H1 (cell line): Measurements from ENCODE around the gene RAPH1. TPM values are rescaled to one million over a fixed set of nuclear protein-coding genes. Genes with fewer than 3 reads are reported as not detected.

Experiments
- CTCF ChIA-PET: fragments of 300-600 bp; sonication (Branson Sonifier 250); formaldehyde crosslinking; loops from one replicate; lab custom pipeline; 2021; ENCODE audit not compliant: partially characterized antibody; lab: Charles Lee
- POLR2A ChIA-PET: fragments of 300-600 bp; sonication (Branson Sonifier 250); formaldehyde crosslinking; loops from one replicate; lab custom pipeline; 2021; ENCODE audit warnings: inconsistent platforms; ENCODE audit not compliant: partially characterized antibody; lab: Charles Lee
- DNase-seq, 2 experiments: peaks; one replicate each; pipeline versions ENCODE4 v3.0.0 to v3.0.0-alpha.2; 2010 to 2022; ENCODE audit warnings: low spot score in 2 of 2, low read depth in 1 of 2, mixed read lengths in 1 of 2
- FAIRE-seq: peaks from 2 replicates; lab custom pipeline; 2011; peaks lifted over from hg19 to GRCh38; lab: Jason Lieb, UNC
- H2AFZ ChIP-seq: 2 replicates; pipeline ENCODE4 v1.8.1; 2012; ENCODE audit warnings: low read length, inconsistent platforms
- H2AK5ac ChIP-seq: 2 replicates; pipeline ENCODE4 v1.6.1; 2013; ENCODE audit warnings: low read depth, low read length
- H2BK120ac ChIP-seq: replicated peaks from 2 replicates; pipeline ENCODE3; 2013; ENCODE audit warnings: low read depth, low read length, inconsistent platforms
- H2BK12ac ChIP-seq: 2 replicates; pipeline ENCODE4 v1.6.1; 2013; ENCODE audit warnings: low read depth, low read length
- H2BK15ac ChIP-seq: 2 replicates; pipeline ENCODE4 v1.6.1; 2013; ENCODE audit warnings: low read length
- H2BK20ac ChIP-seq: 2 replicates; pipeline ENCODE4 v1.6.1; 2013; ENCODE audit warnings: low read length
- H2BK5ac ChIP-seq: 2 replicates; pipeline ENCODE4 v1.6.1; 2013; ENCODE audit warnings: low read depth, low read length
- H3K14ac ChIP-seq: 2 replicates; pipeline ENCODE4 v1.6.1; 2013; ENCODE audit warnings: inconsistent platforms; ENCODE audit not compliant: insufficient read length
- H3K18ac ChIP-seq: 2 replicates; pipeline ENCODE4 v1.6.1; 2013; ENCODE audit warnings: low read length; ENCODE audit errors: extremely low read depth
- H3K23ac ChIP-seq: 2 replicates; pipeline ENCODE4 v1.6.1; 2013; ENCODE audit warnings: inconsistent platforms; ENCODE audit not compliant: insufficient read length
- H3K23me2 ChIP-seq: 2 replicates; pipeline ENCODE4 v1.6.1; 2013; ENCODE audit warnings: low read depth, low read length
- H3K27ac ChIP-seq: 2 replicates; pipeline ENCODE4 v1.6.1; 2011; ENCODE audit warnings: low read depth, low read length, inconsistent platforms
- H3K27me3 ChIP-seq, 4 experiments: replicated peaks in 1 of 4; 1 replicate in 1 of 4; 2 replicates in 3 of 4; pipeline versions ENCODE4 v1.6.1 to v1.8.1; 2011 to 2013; ENCODE audit warnings: low read length in 3 of 4, mild to moderate bottlenecking in 3 of 4, inconsistent platforms in 2 of 4, mixed read lengths in 2 of 4, moderate library complexity in 1 of 4; ENCODE audit not compliant: control insufficient read depth in 3 of 4, insufficient read depth in 3 of 4; ENCODE audit errors: extremely low read depth in 1 of 4
- H3K36me3 ChIP-seq, 4 experiments: 2 replicates each; pipeline versions ENCODE4 v1.6.1 to v1.8.1; 2011 to 2013; ENCODE audit warnings: mild to moderate bottlenecking in 4 of 4, low read length in 3 of 4, moderate library complexity in 2 of 4, control low read depth in 1 of 4, inconsistent platforms in 1 of 4; ENCODE audit not compliant: insufficient read depth in 4 of 4, control insufficient read depth in 2 of 4
- H3K4ac ChIP-seq: replicated peaks from 2 replicates; pipeline ENCODE3; 2013; ENCODE audit warnings: low read length, low read depth, mixed read lengths, inconsistent platforms; ENCODE audit not compliant: insufficient read length
- H3K4me1 ChIP-seq, 4 experiments: replicated peaks in 1 of 4; 1 replicate in 1 of 4; 2 replicates in 3 of 4; pipeline versions ENCODE4 v1.6.1 to v1.8.1; 2011 to 2013; ENCODE audit warnings: low read length in 3 of 4, inconsistent platforms in 2 of 4, mixed read lengths in 1 of 4; ENCODE audit not compliant: insufficient read depth in 4 of 4, control insufficient read depth in 3 of 4
- H3K4me2 ChIP-seq, 2 experiments: 2 replicates each; pipeline versions ENCODE4 v1.6.1 to v1.8.1; 2011 to 2013; ENCODE audit warnings: low read depth in 2 of 2, low read length in 2 of 2, control low read depth in 1 of 2, inconsistent platforms in 1 of 2, mild to moderate bottlenecking in 1 of 2; ENCODE audit not compliant: insufficient read depth in 1 of 2
- H3K4me3 ChIP-seq, 4 experiments: fragments of 200-600, 300-600 bp in 1 of 4; sonication (generic), shearing (Covaris generic), sonication (Bioruptor Twin) in 1 of 4; 2 replicates each; pipeline versions ENCODE4 v1.5.1 to v1.8.1; 2011 to 2016; ENCODE audit warnings: low read length in 4 of 4, low read depth in 3 of 4, control low read depth in 2 of 4, inconsistent platforms in 2 of 4, mild to moderate bottlenecking in 2 of 4, mixed read lengths in 1 of 4, moderate library complexity in 1 of 4; ENCODE audit not compliant: insufficient read depth in 2 of 4; ENCODE audit errors: extremely low read depth in 1 of 4
- H3K56ac ChIP-seq: replicated peaks from 2 replicates; pipeline ENCODE3; 2013; ENCODE audit warnings: low read depth, mild to moderate bottlenecking, mixed read lengths, low read length, inconsistent platforms; ENCODE audit not compliant: insufficient read length
- H3K79me1 ChIP-seq: 2 replicates; pipeline ENCODE4 v1.6.1; 2013; ENCODE audit warnings: low read depth, low read length, control low read depth
- H3K79me2 ChIP-seq, 2 experiments: 2 replicates each; pipeline versions ENCODE4 v1.6.1 to v1.8.1; 2012 to 2013; ENCODE audit warnings: low read length in 2 of 2, mild to moderate bottlenecking in 2 of 2, inconsistent platforms in 1 of 2; ENCODE audit not compliant: insufficient read depth in 2 of 2, control insufficient read depth in 1 of 2
- H3K9ac ChIP-seq, 4 experiments: replicated peaks in 1 of 4; 1 replicate in 1 of 4; 2 replicates in 3 of 4; pipeline versions ENCODE4 v1.6.1 to v1.8.1; 2011 to 2013; ENCODE audit warnings: low read depth in 3 of 4, low read length in 3 of 4, control low read depth in 2 of 4, mild to moderate bottlenecking in 2 of 4, moderate library complexity in 2 of 4, inconsistent platforms in 1 of 4; ENCODE audit errors: extremely low read depth in 1 of 4
- H3K9me3 ChIP-seq, 2 experiments: 2 replicates each; pipeline versions ENCODE4 v1.6.1 to v1.8.1; 2012 to 2013; ENCODE audit warnings: mild to moderate bottlenecking in 2 of 2, moderate library complexity in 2 of 2, control low read depth in 1 of 2, inconsistent platforms in 1 of 2, low read depth in 1 of 2, low read length in 1 of 2, mixed read lengths in 1 of 2; ENCODE audit not compliant: insufficient read depth in 2 of 2
- H4K20me1 ChIP-seq, 2 experiments: replicated peaks in 1 of 2; 2 replicates each; pipeline versions ENCODE3 to v1.8.1; 2011 to 2013; ENCODE audit warnings: inconsistent platforms in 2 of 2, low read length in 2 of 2, mild to moderate bottlenecking in 1 of 2; ENCODE audit not compliant: insufficient read depth in 2 of 2, control insufficient read depth in 1 of 2
- H4K5ac ChIP-seq: 2 replicates; pipeline ENCODE4 v1.6.1; 2013; ENCODE audit warnings: low read length, low read depth, mixed read lengths, inconsistent platforms; ENCODE audit not compliant: insufficient read length
- H4K8ac ChIP-seq: 2 replicates; pipeline ENCODE4 v1.8.0; 2013; ENCODE audit warnings: mild to moderate bottlenecking, moderate library complexity, low read length, inconsistent platforms; ENCODE audit not compliant: insufficient read depth; ENCODE audit errors: extremely low read depth
- H4K91ac ChIP-seq: replicated peaks from 2 replicates; pipeline ENCODE3; 2013; ENCODE audit warnings: low read length, mixed read lengths, inconsistent platforms; ENCODE audit not compliant: insufficient read length
- BRCA1 ChIP-seq: IDR thresholded peaks from 2 replicates; pipeline ENCODE4 v1.6.1; 2012; ENCODE audit warnings: low read depth, low read length, improper control_type of control experiment
- CTCF ChIP-seq, 3 experiments: IDR thresholded peaks; 1 replicate in 2 of 3; 2 replicates in 1 of 3; pipeline versions ENCODE4 v1.5.1 to v1.6.1; 2011; ENCODE audit warnings: low read length in 3 of 3, mild to moderate bottlenecking in 3 of 3, inconsistent platforms in 2 of 3, low read depth in 1 of 3, moderate library complexity in 1 of 3; ENCODE audit not compliant: insufficient read depth in 1 of 3; ENCODE audit errors: control extremely low read depth in 1 of 3
- EGR1 ChIP-seq: IDR thresholded peaks from 2 replicates; pipeline ENCODE4 v1.6.1; 2011; ENCODE audit warnings: low read depth, low read length, borderline replicate concordance
- KDM4A ChIP-seq: IDR thresholded peaks from one replicate; pipeline ENCODE4 v1.7.1; 2012; ENCODE audit warnings: low read depth, mild to moderate bottlenecking, moderate library complexity, low read length, inconsistent platforms; ENCODE audit not compliant: severe bottlenecking
- SUZ12 ChIP-seq: fragments of 200-600 bp; sonication (generic); IDR thresholded peaks from 2 replicates; pipeline ENCODE4 v1.6.1; 2012; ENCODE audit warnings: mild to moderate bottlenecking, inconsistent platforms, low read length, moderate library complexity, mixed read lengths
- WGBS, 2 experiments: shearing (Covaris generic) in 1 of 2; methylation state at CpG; one replicate each; pipeline versions ENCODE4 v1.1.6 to v1.1.7; 2013 to 2015; ENCODE audit warnings: low lambda C conversion rate in 2 of 2, mixed read lengths in 2 of 2, inconsistent platforms in 1 of 2, low coverage in 1 of 2, missing lambda C conversion rate in 1 of 2; ENCODE audit not compliant: insufficient replicate concordance in 2 of 2, insufficient coverage in 1 of 2, insufficient read length in 1 of 2; ENCODE audit errors: extremely low coverage in 1 of 2, missing lambda C conversion rate in 1 of 2; 5-methylcytosine and 5-hydroxymethylcytosine counted together
- polyA plus RNA-seq, 7 experiments: library from polyadenylated mRNA; depleted of rRNA in 3 of 7; stranded (reverse) in 5 of 7; unstranded in 2 of 7; fragments of >200 nt in 5 of 7; fragments of 200-250 nt in 2 of 7; gene quantifications; 1 replicate in 5 of 7; 2 replicates in 1 of 7; 4 replicates in 1 of 7; pipeline versions ENCODE4 v1.2.1 to v1.2.3, GENCODE V29; 2011 to 2013; ENCODE audit warnings: missing spikeins in 2 of 7, mixed read lengths in 2 of 7
- total RNA-seq: library from RNA; stranded (reverse); fragmentation: NEBNext Ultra II Directional; extraction: Animal tissue kit (Norgen Biotek cat#: 25700); gene quantifications from 2 replicates; pipeline ENCODE4 v1.2.1, GENCODE V29; 2021

The RAPH1 gene
- total and polyA plus RNA-seq, 2 of the 8 experiments (the other 6 are each of a cell fraction or from before 2014, with no cell fraction given) = 3.8 to 27.4 TPM

- Histone ChIP-seq H3K14ac (no peak overlapping the region), H3K18ac (no peak overlapping the region), H3K79me2 (no peaks in the 10 kb centered on the region), H3K4me3 (no peak overlapping the region), H2AK5ac (no peak overlapping the region), H3K79me1 (no peaks in the 10 kb centered on the region), H3K23me2 (no peaks in the 10 kb centered on the region), H3K4me1 (no peaks in the 10 kb centered on the region), H2AFZ (no peak overlapping the region), H4K8ac (no peak overlapping the region), H2BK120ac (no peak overlapping the region), H2BK5ac (no peak overlapping the region), H2BK15ac (no peak overlapping the region), H4K5ac (no peak overlapping the region), H3K27ac (no peak overlapping the region), H3K36me3 (no peaks in the 10 kb centered on the region), H4K20me1 (no peaks in the 10 kb centered on the region), H2BK12ac (no peak overlapping the region), H3K4me2 (no peak overlapping the region), H3K4ac (no peak overlapping the region), H3K9ac (no peak overlapping the region), H2BK20ac (no peak overlapping the region), H3K27me3 (no peaks in the 10 kb centered on the region), H3K56ac (no peak overlapping the region), H3K23ac (no peak overlapping the region), H4K91ac (no peak overlapping the region), H3K9me3 (no peaks in the 10 kb centered on the region)
- FAIRE-seq = no peak
- CTCF ChIA-PET = interaction anchor here (1.3 kb wide), 1 partner anchor 70 kb away, joined by 3 read pairs; no protein-coding TSS in a partner anchor
- POLR2A ChIA-PET = no interaction called here
- no peak for DNase-seq
- WGBS, 2 experiments = 92% methylated on average over 6 of the region's 8 CpGs; no CpG with 5 or more reads in 1 of the 2 experiments
- TF ChIP-seq EGR1 (no peak), SUZ12 (no peak), BRCA1 (no peak), KDM4A (no peak), CTCF (IDR thresholded peaks at IDR 0.05; ENCODE audit: control extremely low read depth in 1 of 3, insufficient read depth in 1 of 3, low read depth in 1 of 3, low read length in 3 of 3) (no peak)
Observed at GRCh38 chr2:203543898-203544328, 8.8 kb upstream of the RAPH1 start.
